GM12801 (cell line): ENCODE results near the gene ASTN2.

ENCODE experiments used
- CTCF ChIP-seq: IDR thresholded peaks from one replicate; pipeline ENCODE4 v1.5.1; 2011; ENCODE audit warnings: control low read depth; ENCODE audit not compliant: insufficient read length; ENCODE audit errors: extremely low read depth

Gene ASTN2

DNA sequence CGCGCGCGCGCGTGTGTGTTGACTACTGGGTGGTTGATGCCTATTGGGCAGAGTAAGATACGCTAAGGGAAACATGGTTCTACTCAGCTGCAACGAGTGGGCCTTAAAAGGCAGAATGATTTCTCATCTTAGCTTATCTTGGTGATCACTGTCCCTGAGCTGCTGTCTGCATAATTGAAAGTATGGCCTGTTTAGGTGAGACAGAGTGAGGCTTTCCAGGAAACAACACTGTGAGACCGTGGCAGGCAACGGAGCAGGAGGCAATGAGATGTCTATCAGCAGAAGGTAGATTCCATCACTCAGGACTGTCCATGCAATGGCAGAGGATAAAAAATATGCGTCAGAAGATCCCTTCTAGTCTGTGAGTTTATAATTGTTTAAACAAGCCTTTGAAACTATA lies 450.6 kb downstream of the ASTN2 start:
- TF ChIP-seq CTCF = no peak

- TF ChIP-seq CTCF = no peak
Observed at GRCh38 chr9:116959809-116960208, 455.0 kb downstream of the ASTN2 start.

DNA sequence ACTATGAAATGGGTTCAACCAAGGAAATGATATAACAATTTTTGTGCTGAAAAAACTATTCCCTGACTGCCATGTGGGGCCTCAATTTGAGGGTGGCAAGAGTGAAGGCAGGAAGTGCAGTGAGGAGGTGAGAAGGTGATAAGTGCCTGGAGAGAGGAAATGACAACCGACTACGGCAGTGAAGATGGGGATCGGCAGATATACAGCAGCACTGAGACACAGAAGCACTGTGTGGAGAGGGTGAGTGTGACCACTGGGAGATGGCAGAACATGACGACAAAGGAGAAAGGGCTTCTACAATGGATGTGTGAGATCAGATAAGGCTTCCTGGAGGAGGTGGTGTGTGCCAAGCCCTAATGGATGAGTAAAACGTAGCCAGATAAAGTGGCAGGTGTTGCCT lies 456.0 kb downstream of the ASTN2 start:
- TF ChIP-seq CTCF = no peak

DNA sequence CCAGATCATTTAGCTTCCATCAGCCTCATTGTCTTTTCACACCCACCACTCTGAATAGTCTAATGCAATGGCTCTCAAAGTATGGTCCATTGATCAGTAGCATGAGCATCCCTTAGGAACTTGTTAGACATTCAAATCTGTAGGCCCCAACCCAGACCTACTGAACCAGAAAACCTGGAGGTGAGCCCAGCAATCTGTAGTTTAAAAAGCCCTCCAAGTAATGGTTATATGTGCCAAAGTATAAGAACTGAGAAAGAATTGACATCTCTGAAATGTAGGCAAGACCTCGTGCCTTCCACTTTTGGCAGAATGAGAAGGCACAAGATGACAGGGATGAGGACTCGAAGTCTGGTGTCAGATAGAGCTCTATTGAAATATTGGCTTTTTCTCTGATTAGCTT lies 460.1 kb downstream of the ASTN2 start:
- no peak for TF ChIP-seq CTCF

GRCh38 chr9:116953271-116953670 lies 461.6 kb downstream of the ASTN2 start:
- no peak for TF ChIP-seq CTCF

GRCh38 chr9:116952436-116952810 lies 462.4 kb downstream of the ASTN2 start:
- TF ChIP-seq CTCF = no peak

- no peak for TF ChIP-seq CTCF
Observed at GRCh38 chr9:116951588-116952435, 463.0 kb downstream of the ASTN2 start.
